M059J (cell line): ENCODE results near the gene WDR45. TPM values are rescaled to one million over a fixed set of nuclear protein-coding genes. Genes with fewer than 3 reads are reported as not detected.
"Not testable (repeated sequence)": the region's sequence is repeated elsewhere in the genome, so short reads cannot be mapped to it uniquely, and the experiment has no call there.

Experiments
- DNase-seq: peaks from one replicate; pipeline ENCODE4 v3.0.0-alpha.2; 2012; ENCODE audit warnings: low read depth
- total RNA-seq: library from RNA; depleted of rRNA; stranded (reverse); fragments of >200 nt; shearing (Covaris generic); gene quantifications from 2 replicates; pipeline ENCODE4 v1.2.3, GENCODE V29; 2014; rRNA removed

WDR45 gene
- total RNA-seq = 39.5 and 45.2 TPM in 2 replicates

GRCh38 chrX:49079489-49080428 lies at the start of gene WDR45:
Gene WDR45, minus strand, starts transcription at chrX:49079887. Its CDS starts 1,792 bp downstream, at chrX:49078095.
- DNase-seq = peak; percentile 82

DNA sequence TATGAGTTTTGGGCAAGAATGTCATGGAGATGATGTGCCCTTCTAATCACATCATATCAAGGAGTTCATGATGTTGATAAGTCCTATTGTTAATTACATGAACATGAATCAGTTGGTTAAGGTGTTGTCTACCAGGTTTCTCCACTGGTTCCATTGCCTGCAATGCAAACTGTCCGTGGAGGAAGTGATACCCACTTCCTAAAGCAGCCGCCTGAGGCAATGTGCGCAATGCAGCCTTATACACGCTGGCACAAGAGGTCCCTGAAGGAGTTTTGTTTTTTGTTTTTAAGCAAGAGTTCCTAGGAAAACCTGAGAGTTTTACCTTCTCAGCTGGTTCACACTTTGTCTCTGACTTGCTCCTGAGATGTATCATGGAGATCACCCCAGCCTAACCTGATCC lies 49.7 kb upstream of the WDR45 start:
- DNase-seq = no peak

GRCh38 chrX:49127742-49128258 lies 48.1 kb upstream of the WDR45 start:
- DNase-seq = not testable (repeated sequence)

DNA sequence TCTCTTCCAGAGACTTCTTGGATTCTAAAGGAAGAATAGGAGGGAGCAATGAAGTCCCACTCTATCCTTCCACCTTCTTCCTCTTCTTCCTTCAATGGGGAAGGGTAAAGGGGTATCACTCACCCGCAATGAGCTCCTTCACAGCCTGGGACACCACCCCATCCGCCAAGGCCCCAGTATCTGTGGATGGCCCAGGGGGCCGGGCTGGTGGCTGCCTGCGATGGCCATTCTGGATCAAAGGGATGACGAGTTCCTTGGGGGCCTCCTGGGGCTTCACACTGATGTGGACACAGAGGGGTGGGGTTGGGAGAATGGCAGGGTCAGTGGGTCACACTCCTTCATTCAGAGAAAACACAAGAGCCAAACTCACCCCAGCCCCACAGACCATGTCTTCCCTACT lies 42.8 kb upstream of the WDR45 start:
- DNase-seq = no peak

GRCh38 chrX:49120091-49120490 lies 40.4 kb upstream of the WDR45 start:
- peak; percentile 28 for DNase-seq

DNA sequence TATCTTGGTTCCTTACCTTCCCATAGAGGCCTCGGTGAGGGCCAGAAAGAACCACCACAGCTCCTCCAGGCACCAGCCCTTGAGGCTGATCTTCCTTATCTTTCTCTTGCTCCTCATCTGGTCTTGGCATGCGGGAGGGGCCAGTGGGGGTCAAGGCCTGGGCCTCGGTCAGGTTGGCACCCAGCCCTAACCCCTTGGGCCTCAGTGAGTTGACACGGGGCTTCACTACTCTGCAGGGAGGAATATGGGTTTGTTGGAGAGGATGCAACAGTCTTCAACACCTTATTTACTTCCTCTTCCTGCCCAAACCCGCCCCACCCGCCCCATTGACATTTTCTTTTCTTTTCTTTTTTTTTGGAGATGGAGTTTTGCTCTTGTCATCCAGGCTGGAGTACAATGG lies 37.9 kb upstream of the WDR45 start:
- DNase-seq = no peak

- DNase-seq = no peak
Observed at GRCh38 chrX:49116716-49117115, 37.0 kb upstream of the WDR45 start.

DNA sequence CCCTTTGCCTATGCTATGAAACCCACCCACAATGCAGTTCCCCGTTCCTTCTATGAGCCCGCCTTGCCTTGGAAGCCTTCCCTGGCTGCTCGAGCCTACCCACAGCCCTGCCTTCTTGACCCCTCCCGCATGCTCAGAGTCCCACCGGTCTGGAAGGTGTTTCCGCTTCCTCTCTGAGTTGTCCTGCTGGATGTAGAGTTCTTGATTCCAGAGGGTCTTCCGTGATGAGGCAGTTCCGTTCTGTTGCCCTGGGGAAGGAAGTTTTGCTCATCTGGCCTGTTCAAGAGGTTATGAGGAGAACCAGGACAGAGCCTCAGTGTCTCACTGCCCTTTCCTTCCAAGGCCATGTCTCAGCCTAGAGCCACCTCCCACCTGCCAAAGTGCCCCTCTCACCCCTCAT lies 36.4 kb upstream of the WDR45 start:
- DNase-seq = no peak

- no peak for DNase-seq
Observed at GRCh38 chrX:49111791-49112190, 32.1 kb upstream of the WDR45 start.

DNA sequence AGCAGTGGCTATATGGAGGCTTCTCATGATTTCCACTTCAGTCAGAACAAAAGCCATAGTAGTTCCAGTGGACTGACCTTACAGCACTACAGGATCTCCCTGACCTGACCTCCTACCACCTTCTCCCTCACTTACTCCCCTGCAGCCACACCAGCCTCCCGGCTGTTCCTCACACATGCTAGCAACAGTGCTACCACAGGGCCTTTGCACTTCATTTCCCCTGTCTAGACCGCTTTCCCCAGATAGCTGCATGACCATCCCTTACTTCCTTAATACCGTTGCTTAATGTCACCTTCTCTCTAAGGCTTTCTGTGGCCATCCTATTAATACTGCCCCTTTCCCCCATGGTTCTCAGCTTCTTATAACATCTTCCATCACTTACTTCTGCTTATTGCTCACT lies 30.7 kb upstream of the WDR45 start:
- no peak for DNase-seq

GRCh38 chrX:49108641-49109040 lies 29.0 kb upstream of the WDR45 start:
- no peak for DNase-seq

DNA sequence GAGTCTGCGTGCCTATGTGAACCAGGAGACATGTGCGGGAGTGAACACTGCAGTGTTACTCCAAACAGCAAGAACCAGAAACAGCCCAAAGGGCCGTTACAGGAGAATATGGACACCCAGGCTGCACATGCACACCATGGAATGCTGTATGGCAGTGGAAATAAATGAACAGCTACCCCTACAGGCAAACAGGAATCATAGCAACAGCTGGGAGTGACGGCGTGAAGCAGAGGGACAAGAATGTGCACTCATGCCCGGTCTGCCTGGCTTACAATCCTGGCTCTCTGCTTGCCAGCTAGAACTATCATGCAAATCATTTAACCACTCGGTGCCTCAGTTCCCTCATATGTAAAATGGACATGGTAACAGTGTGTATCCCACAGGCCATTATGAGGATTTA lies 27.2 kb upstream of the WDR45 start:
- DNase-seq = peak; percentile 20

GRCh38 chrX:49106296-49106695 lies 26.6 kb upstream of the WDR45 start:
- DNase-seq = no peak

DNA sequence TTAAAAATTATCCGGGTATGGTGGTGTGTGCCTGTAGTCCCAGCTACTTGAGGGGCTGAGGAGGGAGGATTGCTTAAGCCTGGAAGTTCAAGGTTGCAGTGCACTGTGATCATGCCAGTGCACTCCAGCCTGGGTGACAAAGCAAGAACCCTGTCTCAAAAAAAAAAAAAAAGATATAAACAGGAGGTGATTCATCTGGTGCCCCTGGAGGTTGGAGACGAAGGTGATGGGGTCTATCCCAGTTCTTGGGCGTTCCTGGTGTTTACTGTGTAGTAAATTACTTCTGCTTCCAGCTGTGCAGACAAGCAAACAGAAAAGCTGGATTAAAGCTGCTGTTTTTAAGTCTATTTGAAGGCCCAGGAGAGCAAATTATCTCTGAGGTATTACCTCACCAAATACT lies 23.9 kb upstream of the WDR45 start:
- DNase-seq = peak; percentile 34

DNA sequence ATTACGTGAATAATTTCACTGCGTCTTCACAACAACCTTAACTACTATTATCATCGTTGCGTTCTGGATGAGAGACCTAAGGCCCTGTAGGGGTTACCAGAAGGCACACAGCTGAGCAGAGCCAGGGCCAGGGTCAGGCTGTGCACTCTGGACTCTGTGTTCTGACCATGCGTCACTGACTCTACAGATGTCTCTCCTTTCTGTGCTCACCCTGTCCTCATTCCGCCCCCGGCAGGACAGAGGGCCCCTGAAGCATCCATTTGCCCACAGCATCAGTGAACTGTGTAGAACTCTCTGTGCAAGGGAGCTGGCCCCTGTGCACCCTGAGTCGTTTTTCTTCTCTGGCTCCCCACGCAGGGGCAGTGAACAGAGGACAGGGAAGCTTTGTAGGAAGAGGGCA lies 22.5 kb upstream of the WDR45 start:
- DNase-seq = no peak

DNA sequence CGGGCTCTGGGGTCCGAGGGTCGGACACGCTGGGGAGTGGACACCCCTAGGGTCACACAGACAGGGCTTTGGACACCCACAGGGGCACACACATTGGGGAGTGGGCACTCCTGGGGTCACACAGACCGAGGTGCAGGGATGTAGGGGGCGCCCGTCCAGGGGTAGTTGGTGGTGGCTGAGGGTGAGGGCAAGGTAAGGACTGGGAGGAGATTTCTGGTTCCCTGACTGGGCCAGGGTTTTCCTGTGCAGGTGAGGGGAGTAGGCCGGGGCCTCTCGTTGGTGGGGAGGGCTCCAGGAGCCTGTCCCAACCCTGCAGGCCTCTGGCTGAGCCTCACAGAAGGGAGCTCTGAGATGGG lies 21.9 kb upstream of the WDR45 start:
- no peak for DNase-seq

DNA sequence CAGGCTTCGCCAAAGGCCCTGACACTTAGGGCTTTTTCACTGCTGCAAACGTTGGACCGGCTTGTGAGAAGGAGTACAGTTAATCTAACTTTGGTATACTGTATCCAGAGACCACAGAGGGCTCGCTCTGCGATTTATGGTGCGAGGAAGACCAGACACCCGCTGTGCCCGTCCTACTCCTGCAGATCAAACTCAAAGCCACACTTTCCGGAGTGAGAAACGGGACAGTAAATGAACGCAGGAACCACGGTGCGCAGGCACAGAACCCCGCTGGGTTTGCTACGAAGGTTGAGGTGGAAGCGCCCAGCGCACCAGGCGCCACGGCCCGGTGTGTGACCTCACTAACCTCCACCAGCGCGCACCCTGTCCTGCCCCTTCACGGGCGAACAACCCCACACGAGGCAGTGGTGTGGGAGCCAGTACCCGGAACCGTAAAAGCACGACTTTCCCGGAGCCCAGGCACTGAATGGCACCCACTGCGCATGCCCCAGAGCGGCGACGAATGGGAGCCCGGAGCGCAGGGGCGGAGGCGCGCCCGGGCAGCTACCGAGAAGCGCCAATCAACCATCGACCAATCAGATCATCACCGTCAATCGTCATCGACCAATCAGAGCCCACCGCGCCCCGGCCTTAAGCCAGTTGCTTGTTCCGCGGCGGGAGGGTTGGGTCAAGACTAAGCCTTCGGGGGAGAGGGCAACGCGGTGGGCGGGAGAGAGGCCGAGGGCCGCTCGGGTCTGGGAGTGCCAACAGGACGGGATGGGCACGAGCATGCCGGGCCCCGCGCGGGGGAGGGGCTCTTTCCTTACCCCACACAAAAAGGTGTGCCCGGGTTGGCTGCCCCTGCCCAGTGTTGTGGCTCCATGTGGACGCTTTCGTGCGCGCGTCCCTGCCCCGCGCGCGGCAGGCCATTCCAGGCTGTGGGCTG lies 21.3 kb upstream of the WDR45 start:
- peak; percentile 94 for DNase-seq

DNA sequence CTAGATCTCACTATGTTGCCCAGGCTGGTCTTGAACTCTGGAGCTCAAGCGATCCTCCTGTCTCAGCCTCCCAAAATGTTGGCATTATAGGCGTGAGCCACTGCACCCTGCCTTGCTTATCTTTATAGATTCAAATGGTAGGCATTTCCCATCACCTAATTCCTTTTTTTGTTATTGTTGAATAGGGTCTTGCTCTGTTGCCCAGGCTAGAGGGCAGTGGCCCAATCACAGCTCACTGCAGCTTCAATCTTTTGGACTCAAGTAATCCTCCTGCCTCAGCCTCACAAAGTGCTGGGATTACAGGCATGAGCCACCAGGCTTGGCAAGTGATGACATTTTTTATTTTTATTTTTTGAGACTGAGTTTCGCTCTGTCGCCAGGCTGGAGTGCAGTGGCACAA lies 16.7 kb upstream of the WDR45 start:
- DNase-seq = no peak

DNA sequence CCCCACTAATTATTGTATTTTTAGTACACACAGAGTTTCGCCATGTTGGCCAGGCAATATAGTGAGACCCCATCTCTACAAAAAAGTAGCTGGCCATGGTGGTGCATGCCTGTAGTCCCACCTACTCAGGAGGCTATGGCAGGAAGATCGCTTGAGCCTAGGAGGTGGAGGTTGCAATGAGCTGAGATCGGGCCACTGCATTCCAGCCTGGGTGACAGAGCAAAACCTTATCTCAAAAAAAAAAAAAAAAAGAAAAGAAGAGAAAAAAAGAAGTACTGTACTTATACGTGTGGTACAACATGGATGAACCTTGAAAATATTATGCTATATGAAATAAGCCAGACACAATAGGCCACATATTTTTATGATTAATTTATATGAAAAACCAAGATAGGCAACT lies 9.9 kb upstream of the WDR45 start:
- no peak for DNase-seq

- no peak for DNase-seq
Observed at GRCh38 chrX:49082271-49082871, 2.7 kb upstream of the WDR45 start.

- DNase-seq = no peak
Observed at GRCh38 chrX:49077941-49078340, 1.7 kb downstream of the WDR45 start.

DNA sequence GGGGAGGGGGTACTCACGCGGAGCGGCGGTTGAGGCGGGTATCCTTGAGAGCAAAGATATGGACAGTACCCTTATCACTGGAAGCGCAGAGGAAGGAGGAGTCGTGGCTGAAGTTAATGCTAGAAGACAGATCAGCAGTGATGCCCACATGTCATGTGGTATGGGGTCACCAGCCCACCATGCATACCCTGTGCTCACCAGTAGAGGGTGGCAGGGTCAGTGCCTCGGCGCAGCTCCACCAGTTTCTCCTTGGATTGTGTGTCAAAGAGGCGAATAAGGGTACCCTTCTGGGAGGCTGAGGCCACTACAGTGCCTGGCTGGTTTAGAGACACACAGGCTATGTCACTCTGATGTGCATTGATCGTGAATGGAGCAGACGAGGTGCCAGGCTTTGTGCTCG lies 4.3 kb downstream of the WDR45 start:
- no peak for DNase-seq
